GM21737 (cell line): ENCODE data around the gene SAMSN1.

Experiments
- ATAC-seq: cut with Tn5 transposase; IDR thresholded peaks from one replicate; pipeline ENCODE4 v1.9.1; 2021; ENCODE audit warnings: mild to moderate bottlenecking, moderate library complexity; ENCODE audit not compliant: unreplicated experiment

Gene SAMSN1

GRCh38 chr21:14487490-14488432 lies 58.4 kb downstream of the SAMSN1 start:
- ATAC-seq: no peak

GRCh38 chr21:14486869-14487268 lies 59.2 kb downstream of the SAMSN1 start:
- no peak for ATAC-seq

- ATAC-seq: no peak
These were observed 61.7 kb downstream of the SAMSN1 start for GRCh38 chr21:14484188-14485009.

- no peak for ATAC-seq
These were observed 62.8 kb downstream of the SAMSN1 start for GRCh38 chr21:14483296-14483695.

- ATAC-seq: no peak
These were observed 64.0 kb downstream of the SAMSN1 start for GRCh38 chr21:14482165-14482564.

- ATAC-seq: no peak
These were observed 65.6 kb downstream of the SAMSN1 start for GRCh38 chr21:14480411-14481031.

GRCh38 chr21:14479241-14479786 lies 66.8 kb downstream of the SAMSN1 start:
- ATAC-seq: no peak

- no peak for ATAC-seq
These were observed 68.3 kb downstream of the SAMSN1 start for GRCh38 chr21:14477841-14478240.

- ATAC-seq: no peak
These were observed 69.0 kb downstream of the SAMSN1 start for GRCh38 chr21:14477133-14477532.

GRCh38 chr21:14474995-14475394 lies 71.1 kb downstream of the SAMSN1 start:
- ATAC-seq: no peak

GRCh38 chr21:14469641-14470040 lies 76.5 kb downstream of the SAMSN1 start:
- ATAC-seq: no peak

- no peak for ATAC-seq
These were observed 79.4 kb downstream of the SAMSN1 start for GRCh38 chr21:14466715-14467114.

GRCh38 chr21:14457762-14458161 lies 88.4 kb downstream of the SAMSN1 start:
- ATAC-seq: no peak

GRCh38 chr21:14456911-14457310 lies 89.2 kb downstream of the SAMSN1 start:
- ATAC-seq: no peak

- peak; percentile 65 for ATAC-seq
These were observed 91.8 kb downstream of the SAMSN1 start for GRCh38 chr21:14454016-14455009.

GRCh38 chr21:14453339-14454015 lies 92.6 kb downstream of the SAMSN1 start:
- peak; percentile 90 for ATAC-seq

GRCh38 chr21:14452727-14453241 lies 93.3 kb downstream of the SAMSN1 start:
- ATAC-seq: no peak

GRCh38 chr21:14452031-14452726 lies 93.9 kb downstream of the SAMSN1 start:
- ATAC-seq: no peak
